Measurements from ENCODE around the gene ZNF524. TPM values are rescaled to one million over a fixed set of nuclear protein-coding genes. Genes with fewer than 3 reads are reported as not detected.

Gene ZNF524
- total RNA-seq, 1 experiment from 2014 or later: 26.4 TPM

GRCh38 chr19:55552206-55552605 lies 47.9 kb upstream of the ZNF524 start:
- POLR2A ChIA-PET: interaction anchor here (0.5 kb wide), 1 partner anchor 20 kb away, joined by 6 read pairs; no protein-coding TSS in a partner anchor
- no peak overlapping the region; a peak in 1 of 4 replicates for H3K4me3 ChIP-seq (ENCODE audit: low read depth in 2 of 2, low read length in 2 of 2)
- intact Hi-C loops (cut with micrococcal nuclease; ENCODE audit: unreplicated experiment) (no loop called here), in situ Hi-C loops (cut with HindIII; ENCODE audit: low pct_unique_long_range_greater_than_20kb, low sequenced_read_pairs) (no loop called here)
- no peaks in the 10 kb centered on the region for H3K27me3 ChIP-seq (ENCODE audit: control insufficient read depth, insufficient read depth, low read length)
- H3K36me3 ChIP-seq (ENCODE audit: control insufficient read depth, insufficient read depth, low read length): no peaks in the 10 kb centered on the region
- CTCF ChIA-PET: no interaction called here
- BruUV-seq (replicated peaks): no TSS peak
- no peaks in the 10 kb centered on the region for H3K9me3 ChIP-seq (ENCODE audit: control insufficient read depth, insufficient read depth, low read depth, low read length)
- no peak overlapping the region for H3K27ac ChIP-seq (ENCODE audit: low read length)
- TF ChIP-seq SIN3A (IDR thresholded peaks at IDR 0.05; ENCODE audit: borderline replicate concordance, insufficient read depth, low read depth, low read length) (no peak), CTCF (IDR thresholded peaks at IDR 0.05) (no peak), TCF7L2 (IDR thresholded peaks at IDR 0.05; ENCODE audit: low read depth, low read length) (no peak), POLR2AphosphoS5 (IDR thresholded peaks at IDR 0.05; ENCODE audit: low read depth, low read length) (no peak), REST (IDR thresholded peaks at IDR 0.05; ENCODE audit: insufficient read depth in 1 of 2, low read depth in 2 of 2, low read length in 1 of 2) (no peak)
- peaks cover 38% of the 10 kb centered on the region for H3K4me1 ChIP-seq (ENCODE audit: control insufficient read depth, insufficient read depth, low read length)
- DNase-seq (ENCODE audit: low read depth, low spot score) (no peak), ATAC-seq (no peak)

GRCh38 chr19:55552620-55553019 lies 47.5 kb upstream of the ZNF524 start:
- Histone ChIP-seq H3K9me3 (ENCODE audit: control insufficient read depth, insufficient read depth, low read depth, low read length) (no peaks in the 10 kb centered on the region), H3K36me3 (ENCODE audit: control insufficient read depth, insufficient read depth, low read length) (no peaks in the 10 kb centered on the region), H3K27ac (ENCODE audit: low read length) (no peak overlapping the region), H3K4me1 (ENCODE audit: control insufficient read depth, insufficient read depth, low read length) (peaks cover 33% of the 10 kb centered on the region), H3K27me3 (ENCODE audit: control insufficient read depth, insufficient read depth, low read length) (no peaks in the 10 kb centered on the region), H3K4me3 (ENCODE audit: low read depth in 2 of 2, low read length in 2 of 2) (peak overlapping the region in 1 of 2 experiments; percentile 1; a peak in 1 of 4 replicates)
- TF ChIP-seq TCF7L2 (IDR thresholded peaks at IDR 0.05; ENCODE audit: low read depth, low read length) (no peak), CTCF (IDR thresholded peaks at IDR 0.05) (no peak), REST (IDR thresholded peaks at IDR 0.05; ENCODE audit: insufficient read depth in 1 of 2, low read depth in 2 of 2, low read length in 1 of 2) (no peak), POLR2AphosphoS5 (IDR thresholded peaks at IDR 0.05; ENCODE audit: low read depth, low read length) (no peak), SIN3A (IDR thresholded peaks at IDR 0.05; ENCODE audit: borderline replicate concordance, insufficient read depth, low read depth, low read length) (no peak)
- ChIA-PET POLR2A (interaction anchor here (0.5 kb wide), 1 partner anchor 20 kb away, joined by 6 read pairs; no protein-coding TSS in a partner anchor), CTCF (no interaction called here)
- no TSS peak for BruUV-seq (replicated peaks)
- intact Hi-C loops (cut with micrococcal nuclease; ENCODE audit: unreplicated experiment) (no loop called here), in situ Hi-C loops (cut with HindIII; ENCODE audit: low pct_unique_long_range_greater_than_20kb, low sequenced_read_pairs) (no loop called here)
- ATAC-seq (no peak), DNase-seq (ENCODE audit: low read depth, low spot score) (no peak)

Measured in Panc1 (cell line).